HL-60/S4 treated with retinoic acid at 250 ng/mL for 4 days and 3 days (cell line): ENCODE measurements around the gene CBLN3.

ENCODE experiments used
- in situ Hi-C: fragments of 300-500 bp; cut with MboI; formaldehyde crosslinking; loops from 2 replicates; pipeline ENCODE4 v1.7.0; 2022; ENCODE audit warnings: low sequenced_read_pairs

CBLN3 gene

DNA sequence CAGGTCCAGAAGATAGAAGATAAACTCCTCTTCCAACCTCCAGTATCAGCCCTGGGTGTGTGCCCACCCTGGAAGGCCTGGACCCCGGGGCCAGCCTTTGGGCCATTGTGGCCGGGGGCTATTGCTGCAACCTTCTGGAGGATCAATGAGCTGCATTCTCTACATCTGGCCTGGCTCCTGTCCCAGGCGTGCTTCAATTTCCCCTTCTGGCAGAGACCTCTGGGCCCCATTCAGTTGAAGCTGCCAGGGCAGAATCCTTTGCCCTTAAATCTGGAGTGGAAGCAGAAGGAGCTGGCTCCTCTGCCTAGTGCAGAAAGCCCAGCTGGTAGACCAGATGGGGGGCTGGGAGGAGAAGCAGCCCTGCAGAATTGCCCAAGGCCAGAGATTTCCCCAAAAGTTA lies 20.7 kb downstream of the CBLN3 start:
- in situ Hi-C loops = no loop called here

DNA sequence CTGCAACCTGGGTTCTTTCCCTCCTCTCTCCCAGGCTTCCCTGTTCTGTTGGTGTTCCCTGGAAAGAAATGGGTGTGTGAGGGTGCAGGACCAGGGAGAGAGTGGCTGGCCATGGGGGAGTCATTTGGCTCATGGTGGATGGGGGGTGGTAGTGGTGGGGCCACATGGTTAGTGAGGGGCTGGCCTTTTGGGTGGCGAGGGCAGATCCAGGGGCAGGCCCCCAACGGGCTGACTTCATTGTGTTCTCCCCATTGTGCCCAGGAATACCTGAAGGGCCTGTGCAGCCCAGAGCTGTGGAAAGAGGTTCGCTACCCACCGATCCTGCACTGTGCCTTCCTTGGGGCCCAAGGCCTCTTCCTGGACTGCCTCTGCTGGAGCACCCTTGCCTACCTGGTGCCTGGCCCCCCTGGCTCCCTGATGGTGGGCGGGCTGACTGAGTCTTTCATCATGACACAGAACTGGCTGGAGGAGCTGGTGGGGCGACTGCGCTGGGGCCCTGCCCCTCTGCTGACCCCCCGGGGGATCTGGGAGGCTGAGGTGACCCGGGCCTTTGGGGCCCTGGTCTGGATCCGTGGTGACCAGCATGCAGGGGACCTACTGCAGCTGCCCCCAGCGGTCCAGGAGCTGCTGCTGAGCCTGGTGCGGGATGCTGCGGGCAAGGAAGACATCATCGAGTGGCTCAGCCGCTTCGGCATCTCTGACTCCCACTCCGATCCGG lies 21.7 kb downstream of the CBLN3 start:
- in situ Hi-C loops = no loop called here

GRCh38 chr14:24406416-24406815 lies 23.1 kb downstream of the CBLN3 start:
- in situ Hi-C loops = no loop called here

DNA sequence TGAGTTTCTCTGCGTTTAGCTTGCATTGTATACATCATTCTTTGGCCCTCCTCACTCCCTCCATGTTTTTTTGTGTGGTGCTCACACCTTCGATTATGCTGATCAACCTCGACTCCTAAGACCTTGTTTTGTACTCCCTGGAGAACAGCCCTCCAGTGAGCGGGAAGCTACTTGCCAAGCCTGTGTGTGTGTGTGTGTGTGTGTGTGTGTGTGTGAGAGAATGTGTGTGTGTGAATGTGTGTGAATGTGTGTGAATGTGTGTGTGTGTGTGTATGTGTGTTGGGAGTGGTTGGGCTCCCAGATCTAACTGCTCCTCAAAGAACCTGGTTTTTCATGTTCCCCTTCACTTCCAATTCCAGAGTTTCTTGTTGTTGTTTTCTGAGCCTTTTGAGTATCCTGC lies 24.7 kb downstream of the CBLN3 start:
- in situ Hi-C loops = no loop called here

GRCh38 chr14:24403294-24403998 lies 26.0 kb downstream of the CBLN3 start:
- in situ Hi-C loops = no loop called here

DNA sequence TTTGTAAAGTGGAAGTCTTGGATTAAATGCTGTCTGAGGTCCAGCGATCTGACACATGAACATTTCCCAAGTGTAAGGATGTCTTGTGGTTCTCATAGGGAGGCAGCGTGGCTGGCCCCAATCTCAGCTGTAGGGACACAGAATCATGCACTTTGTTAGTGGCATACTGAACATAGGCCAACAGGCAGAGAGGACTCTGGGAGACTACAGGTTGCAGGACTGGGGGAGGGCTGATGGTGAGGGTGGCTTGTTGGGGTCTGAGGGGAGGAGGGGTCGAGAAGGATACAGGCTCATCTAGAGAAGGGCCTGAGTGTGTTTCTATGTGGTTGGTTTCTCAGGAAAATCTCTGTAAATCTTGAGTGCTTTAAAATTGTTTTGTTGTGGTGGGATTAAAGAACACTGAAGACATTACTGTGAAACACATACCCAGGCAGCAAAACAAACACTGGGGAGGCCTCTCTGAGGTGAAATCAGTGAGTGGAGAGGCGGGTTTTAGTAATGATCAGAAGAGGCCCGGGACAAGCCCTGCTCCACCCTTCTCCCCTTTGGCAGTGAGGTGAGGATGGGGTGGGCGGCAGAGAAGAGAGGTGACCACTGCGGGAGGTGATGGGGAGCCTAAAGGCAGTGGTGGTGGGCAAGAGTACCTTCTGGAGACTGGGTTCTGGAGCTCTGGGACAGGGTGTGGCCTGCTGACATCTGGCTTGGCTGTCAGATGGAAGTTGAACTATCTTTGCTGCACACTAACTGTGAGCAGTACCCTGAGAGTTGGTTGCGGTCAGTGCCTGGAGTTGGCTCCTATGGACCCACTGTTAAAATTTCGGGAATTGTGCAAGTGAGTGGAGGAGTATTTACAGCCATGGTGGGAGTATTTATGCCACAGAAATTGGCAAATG lies 27.4 kb downstream of the CBLN3 start:
- in situ Hi-C loops = no loop called here

DNA sequence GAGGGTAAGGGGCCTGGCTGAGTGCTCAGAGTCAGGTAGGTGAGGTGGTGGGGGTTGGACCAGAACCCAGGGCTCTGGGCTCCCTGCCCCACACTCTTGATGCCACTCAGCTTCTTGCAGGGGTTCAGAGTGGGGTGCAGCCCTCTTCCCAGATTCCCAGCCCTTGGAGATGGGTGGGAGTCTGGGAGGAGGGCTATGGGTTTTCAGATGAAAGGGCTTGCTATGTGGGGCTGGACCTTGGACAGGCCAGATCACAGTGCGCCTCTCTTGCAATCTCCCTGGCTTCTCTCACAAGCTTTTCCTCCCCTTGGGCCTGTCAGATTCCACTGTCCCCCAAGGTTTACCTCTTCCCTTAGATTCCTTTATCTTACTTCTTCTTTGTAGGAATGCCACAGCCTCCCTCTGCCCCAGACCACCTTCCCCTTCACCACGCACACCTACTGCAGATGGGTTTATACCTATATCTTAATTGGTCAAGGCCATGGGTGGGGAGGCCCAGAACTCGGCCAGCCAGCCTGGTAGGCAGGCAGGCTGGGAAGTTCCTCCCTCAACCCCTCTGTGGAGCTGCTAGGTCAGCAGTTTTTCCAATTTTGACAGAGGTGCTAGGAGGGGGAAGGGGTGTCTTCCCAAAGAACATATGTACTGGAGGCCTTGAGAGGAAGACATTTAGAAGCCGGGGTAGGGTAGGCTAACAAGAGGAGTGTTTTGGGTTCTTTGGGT lies 29.3 kb downstream of the CBLN3 start:
- in situ Hi-C loops = no loop called here

DNA sequence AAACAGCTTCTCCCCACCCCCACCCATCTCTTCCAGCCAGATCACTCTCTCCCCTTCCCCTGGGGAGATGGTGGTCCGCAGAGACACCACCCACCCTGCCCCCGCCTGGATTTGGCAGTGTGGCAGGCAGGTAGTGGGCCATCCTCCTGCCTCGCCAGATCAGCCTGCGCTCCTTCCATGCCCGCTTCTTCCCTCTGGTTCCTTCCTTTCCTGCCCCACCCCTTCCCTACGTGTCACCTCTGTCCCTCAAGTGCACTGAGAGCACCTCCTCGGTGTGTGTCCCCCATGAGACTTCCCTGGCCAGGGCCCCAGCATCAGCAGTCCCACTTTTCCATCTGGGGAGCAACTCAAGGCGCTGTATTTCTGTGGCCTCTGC lies 30.0 kb downstream of the CBLN3 start:
- in situ Hi-C loops = no loop called here

- in situ Hi-C loops = no loop called here
Measured at GRCh38 chr14:24398653-24399446, 30.6 kb downstream of the CBLN3 start, which contains the start of gene NYNRIN. TSS of gene NYNRIN (plus strand) at chr14:24399003. CDS start at chr14:24399247, 244 bp downstream.

- in situ Hi-C loops = no loop called here
Measured at GRCh38 chr14:24398293-24398652, 31.2 kb downstream of the CBLN3 start.

GRCh38 chr14:24397639-24398292 lies 31.7 kb downstream of the CBLN3 start:
- in situ Hi-C loops = no loop called here

- in situ Hi-C loops = no loop called here
Measured at GRCh38 chr14:24395609-24396582, 33.6 kb downstream of the CBLN3 start.

- in situ Hi-C loops = no loop called here
Measured at GRCh38 chr14:24394275-24394674, 35.2 kb downstream of the CBLN3 start.

GRCh38 chr14:24392325-24393091 lies 37.0 kb downstream of the CBLN3 start:
- in situ Hi-C loops = no loop called here

DNA sequence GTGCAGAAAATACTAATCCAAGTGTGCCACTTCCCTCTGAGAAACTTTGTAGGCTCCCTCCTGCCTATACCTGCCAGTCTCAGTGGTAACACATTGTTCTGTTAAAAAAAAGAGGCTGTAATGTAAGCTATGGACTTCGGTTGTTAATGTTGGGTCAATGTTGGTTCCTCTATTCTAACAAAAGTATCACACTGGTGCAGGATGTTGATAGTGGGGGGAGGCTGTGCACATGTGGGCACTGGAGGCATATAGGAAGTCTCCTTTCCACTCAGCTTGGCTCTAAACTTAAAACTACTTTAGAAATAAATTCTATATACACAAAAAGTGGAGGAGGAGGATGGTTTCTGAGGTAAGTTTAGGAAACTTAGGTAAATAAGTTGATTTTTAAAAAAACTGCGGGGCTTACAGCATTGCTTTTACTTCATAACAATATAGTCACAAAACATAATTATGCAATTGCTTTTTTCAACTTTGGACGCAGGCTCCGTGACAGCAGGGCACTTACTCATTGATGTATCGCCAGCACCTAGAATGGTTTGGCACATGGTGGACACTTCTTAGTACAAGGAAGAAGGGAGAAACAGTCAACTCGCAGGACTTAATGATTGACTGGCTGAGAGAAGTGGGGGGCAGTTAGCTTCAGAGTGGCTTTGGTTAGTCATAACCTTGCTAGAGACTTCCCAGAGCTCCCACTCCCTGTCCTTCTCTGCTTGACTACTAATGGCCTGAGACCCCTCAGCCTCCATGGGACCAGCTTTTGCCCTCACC lies 38.6 kb downstream of the CBLN3 start:
- in situ Hi-C loops = no loop called here

GRCh38 chr14:24389226-24389848 lies 40.1 kb downstream of the CBLN3 start:
- in situ Hi-C loops = no loop called here
